ENCODE data around the gene APH1B. TPM values are rescaled to one million over a fixed set of nuclear protein-coding genes. Genes with fewer than 3 reads are reported as not detected.

The APH1B gene
- total and polyA plus RNA-seq, 2 of the 4 experiments (the other 2 are of a cell fraction): 7.0 to 7.7 TPM

- Histone ChIP-seq H3K27ac (ENCODE audit: insufficient read depth, low read length) (no peak overlapping the region), H2BK15ac (ENCODE audit: low read depth, low read length) (no peak overlapping the region), H3K56ac (ENCODE audit: extremely low read depth, insufficient read depth, low read length) (no peak overlapping the region), H3K79me1 (ENCODE audit: low read depth in 1 of 2, low read length in 2 of 2) (peaks cover 5 to 28% of the 10 kb centered on the region in 2 experiments; a peak in 2 of 4 replicates), H4K91ac (ENCODE audit: insufficient read depth, low read depth, low read length) (no peak overlapping the region), H4K8ac (ENCODE audit: low read depth in 2 of 2, low read length in 2 of 2) (peak overlapping the region in 1 of 2 experiments; percentile 51; a peak in 1 of 4 replicates), H3K4me2 (ENCODE audit: low read depth, low read length) (no peak overlapping the region), H3K9me1 (ENCODE audit: insufficient read depth, low read length) (peaks cover 13% of the 10 kb centered on the region), H3K27me3 (ENCODE audit: control insufficient read depth, insufficient read depth, low read length) (no peaks in the 10 kb centered on the region), H2AFZ (replicated peaks; ENCODE audit: low read length, poor library complexity) (no peak overlapping the region), H3K4ac (ENCODE audit: low read depth, low read length) (peak overlapping the region; percentile 3), H3K23ac (ENCODE audit: low read depth, low read length) (no peak overlapping the region), H3K4me3 (ENCODE audit: insufficient read depth, low read depth, low read length) (no peak overlapping the region), H3K9me3 (ENCODE audit: control insufficient read depth, insufficient read depth, low read length) (no peaks in the 10 kb centered on the region), H2BK120ac (ENCODE audit: low read depth, low read length) (no peak overlapping the region; the same call in 1 of the 2 replicates), H3K18ac (ENCODE audit: low read depth, low read length) (no peak overlapping the region), H2AK5ac (ENCODE audit: low read depth, low read length) (no peak overlapping the region; the same call in 1 of the 2 replicates), H3K14ac (replicated peaks; ENCODE audit: low read depth, low read length) (no peak overlapping the region), H2BK5ac (ENCODE audit: low read depth, low read length, poor library complexity, severe bottlenecking) (peak overlapping the region; percentile 95), H4K20me1 (ENCODE audit: insufficient read depth, low read length) (no peaks in the 10 kb centered on the region), H2AK9ac (replicated peaks; ENCODE audit: low read depth, low read length, poor library complexity) (no peak overlapping the region), H4K5ac (ENCODE audit: low read depth, low read length) (peak overlapping the region; percentile 39; the same call in 1 of the 2 replicates), H2BK20ac (ENCODE audit: low read depth, low read length) (no peak overlapping the region), H3K4me1 (ENCODE audit: control insufficient read depth, insufficient read depth, low read length) (peaks cover 2% of the 10 kb centered on the region; the same call in 1 of the 2 replicates), H3K9ac (ENCODE audit: low read depth, low read length) (no peak overlapping the region), H3K36me3 (ENCODE audit: control insufficient read depth, insufficient read depth, low read length) (peaks cover 11% of the 10 kb centered on the region)
- DNase-seq (no peak), ATAC-seq (ENCODE audit: low read depth) (no peak)
- dilution Hi-C loops (cut with HindIII; ENCODE audit: low sequenced_read_pairs, unreplicated experiment) (no loop called here), intact Hi-C loops (cut with micrococcal nuclease) (loop anchor here (10.0 kb wide), 1 partner anchor 783 kb away; no protein-coding TSS in a partner anchor), in situ Hi-C loops (cut with MboI; ENCODE audit: low sequenced_read_pairs) (loop anchor here (25.0 kb wide), 1 partner anchor 770 kb away; no protein-coding TSS in a partner anchor)
- ChIA-PET POLR2A (ENCODE audit: unreplicated experiment) (no interaction called here), CTCF (no interaction called here)
- WGBS, 2 experiments (ENCODE audit: extremely low coverage in 2 of 2, insufficient read length in 1 of 2): no CpG with 5 or more reads among the region's 3 CpGs
- TF ChIP-seq CHD1 (IDR thresholded peaks at IDR 0.05; ENCODE audit: low read depth, low read length): no peak
- TF ChIP-seq BHLHE40 (IDR thresholded peaks at IDR 0.05; ENCODE audit: low read depth, low read length): no peak
- no peak for TF ChIP-seq POLR2A (IDR thresholded peaks at IDR 0.05; ENCODE audit: low read depth, low read length)
- TF ChIP-seq MAFK (IDR thresholded peaks at IDR 0.05; ENCODE audit: low read depth, low read length): no peak
- TF ChIP-seq CTCF (conservative IDR thresholded peaks at IDR 0.05; ENCODE audit: low read depth, low read length): no peak
- no peak for TF ChIP-seq NFE2L2 (IDR thresholded peaks at IDR 0.05; ENCODE audit: low read depth, low read length)
- TF ChIP-seq RCOR1 (IDR thresholded peaks at IDR 0.05; ENCODE audit: insufficient replicate concordance, low read length): no peak
- no peak for TF ChIP-seq MXI1 (IDR thresholded peaks at IDR 0.05; ENCODE audit: borderline replicate concordance, low read depth, low read length)
- BruUV-seq (replicated peaks): no TSS peak
Observed at GRCh38 chr15:63292241-63292640, 14.8 kb downstream of the APH1B start.

Measured in IMR-90 (cell line).